Measurements from ENCODE around the gene IL1B. TPM values are rescaled to one million over a fixed set of nuclear protein-coding genes. Genes with fewer than 3 reads are reported as not detected.

Gene IL1B
- total RNA-seq, 2 donors from 2014 or later: 0.14 TPM; not detected in 1

DNA sequence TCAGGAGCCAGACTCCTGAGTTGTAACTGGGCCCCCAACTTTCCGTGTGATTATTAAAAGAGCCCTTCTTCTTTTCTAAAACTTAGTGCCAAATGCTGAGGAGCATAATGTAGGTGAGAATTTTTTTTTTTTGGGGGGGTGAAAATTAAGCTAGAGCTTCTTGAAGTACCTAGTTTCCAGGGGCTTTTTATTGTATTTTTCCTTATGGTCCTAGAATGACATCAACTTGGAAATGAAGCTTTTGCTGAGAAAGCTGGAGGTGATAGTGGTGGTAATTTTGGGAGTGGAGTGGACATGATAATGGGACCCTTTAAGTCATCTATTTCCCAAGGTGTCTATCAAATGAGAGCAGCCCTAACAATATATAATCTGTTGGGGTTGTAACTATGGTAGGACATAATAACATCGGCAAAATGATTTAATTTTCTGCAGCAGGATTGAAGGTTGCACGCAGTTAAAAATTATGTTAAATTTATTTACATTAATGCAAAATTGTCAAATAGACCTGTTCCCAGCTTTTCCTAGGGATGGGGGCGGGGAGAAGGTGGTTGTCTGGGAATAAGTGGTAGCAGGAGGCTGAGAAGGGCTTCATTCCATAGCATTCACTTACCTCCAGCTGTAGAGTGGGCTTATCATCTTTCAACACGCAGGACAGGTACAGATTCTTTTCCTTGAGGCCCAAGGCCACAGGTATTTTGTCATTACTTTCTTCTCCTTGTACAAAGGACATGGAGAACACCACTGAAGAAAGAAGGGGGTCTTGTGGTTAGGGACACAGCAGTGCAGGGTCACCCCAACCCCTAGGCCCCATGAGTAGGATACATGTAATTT, 5.7 kb downstream of the IL1B start:
- DNase-seq: no peak
- Mint-ChIP-seq H3K4me1 (ENCODE audit: low read depth) (peaks cover 13% of the 10 kb centered on the region), H3K27me3 (ENCODE audit: low read depth) (peaks cover 28% of the 10 kb centered on the region), H3K27ac (no peak overlapping the region), H3K9me3 (peaks cover 0 to 1% of the 10 kb centered on the region in 2 donors), H3K4me3 (no peak overlapping the region), H3K36me3 (ENCODE audit: insufficient read depth in 2 of 2) (no peaks in the 10 kb centered on the region)
- no peak for ATAC-seq (replicated peaks in 1 of 2)

DNA sequence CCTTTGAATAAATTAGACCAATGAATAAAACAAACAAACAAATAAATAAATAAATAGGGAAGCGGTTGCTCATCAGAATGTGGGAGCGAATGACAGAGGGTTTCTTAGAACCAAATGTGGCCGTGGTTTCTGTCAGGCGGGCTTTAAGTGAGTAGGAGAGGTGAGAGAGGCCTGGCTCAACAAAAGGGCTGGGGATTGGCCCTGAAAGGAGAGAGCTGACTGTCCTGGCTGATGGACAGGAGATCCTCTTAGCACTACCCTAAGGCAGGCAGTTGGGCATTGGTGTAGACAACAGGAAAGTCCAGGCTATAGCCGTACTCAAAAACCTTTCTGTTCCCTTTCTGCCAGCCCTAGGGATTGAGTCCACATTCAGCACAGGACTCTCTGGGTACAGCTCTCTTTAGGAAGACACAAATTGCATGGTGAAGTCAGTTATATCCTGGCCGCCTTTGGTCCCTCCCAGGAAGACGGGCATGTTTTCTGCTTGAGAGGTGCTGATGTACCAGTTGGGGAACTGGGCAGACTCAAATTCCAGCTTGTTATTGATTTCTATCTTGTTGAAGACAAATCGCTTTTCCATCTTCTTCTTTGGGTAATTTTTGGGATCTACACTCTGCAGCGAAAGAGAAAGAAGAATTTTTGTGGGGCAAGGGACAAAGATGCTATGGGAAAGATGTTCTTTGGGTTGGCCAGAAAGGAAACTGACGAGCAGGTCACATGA, 6.5 kb downstream of the IL1B start:
- H3K36me3 Mint-ChIP-seq (ENCODE audit: insufficient read depth in 2 of 2): no peaks in the 10 kb centered on the region
- peaks cover 13% of the 10 kb centered on the region for H3K4me1 Mint-ChIP-seq (ENCODE audit: low read depth)
- peaks cover 24% of the 10 kb centered on the region for H3K27me3 Mint-ChIP-seq (ENCODE audit: low read depth)
- H3K4me3 Mint-ChIP-seq: no peak overlapping the region
- ATAC-seq (replicated peaks in 1 of 2) (no peak), DNase-seq (no peak)
- no peak overlapping the region for H3K27ac Mint-ChIP-seq
- peaks cover 0 to 1% of the 10 kb centered on the region in 2 donors for H3K9me3 Mint-ChIP-seq

DNA sequence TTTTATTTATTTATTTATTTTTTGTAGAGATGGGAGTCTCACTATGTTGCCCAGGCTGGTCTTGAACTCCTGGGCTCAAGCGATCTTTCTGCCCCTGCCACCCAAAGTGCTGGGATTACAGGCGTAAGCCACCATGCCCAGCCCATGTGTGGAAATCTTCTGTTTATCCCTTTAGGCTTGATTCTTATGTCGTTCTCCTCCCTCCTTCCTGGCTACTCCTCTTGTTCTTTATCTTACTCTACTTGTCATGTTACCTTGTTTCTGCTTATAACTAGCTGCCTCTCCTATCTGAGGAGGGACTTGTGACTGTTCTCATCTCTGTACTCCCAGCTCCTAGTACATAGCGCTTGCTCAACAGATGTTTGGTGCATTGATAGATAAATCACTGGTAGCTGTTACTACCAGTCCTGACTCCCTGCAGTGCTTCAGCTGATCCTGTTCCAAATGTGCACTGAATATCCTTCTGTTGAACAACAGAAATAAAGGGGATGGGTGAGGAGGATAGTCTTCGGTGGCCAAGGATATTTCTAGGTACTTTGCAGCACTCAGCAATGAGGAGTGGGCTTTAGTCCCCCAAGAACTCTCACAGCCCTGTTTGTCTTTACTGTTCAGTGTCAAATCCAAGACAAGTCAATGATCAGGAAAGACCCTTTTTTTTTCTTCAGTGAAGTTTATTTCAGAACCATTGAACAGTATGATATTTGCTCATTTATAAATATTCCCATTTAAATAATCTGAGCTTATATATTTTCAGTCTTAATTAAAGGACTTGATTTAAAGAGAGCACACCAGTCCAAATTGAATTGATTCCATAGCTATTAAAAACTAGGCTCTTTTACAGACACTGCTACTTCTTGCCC, 7.2 kb downstream of the IL1B start:
- Mint-ChIP-seq H3K27me3 (ENCODE audit: low read depth) (peaks cover 25% of the 10 kb centered on the region), H3K4me1 (ENCODE audit: low read depth) (peaks cover 13% of the 10 kb centered on the region), H3K9me3 (peaks cover 0 to 1% of the 10 kb centered on the region in 2 donors), H3K27ac (no peak overlapping the region), H3K36me3 (ENCODE audit: insufficient read depth in 2 of 2) (no peaks in the 10 kb centered on the region), H3K4me3 (no peak overlapping the region)
- no peak for DNase-seq
- no peak for ATAC-seq (replicated peaks in 1 of 2)

DNA sequence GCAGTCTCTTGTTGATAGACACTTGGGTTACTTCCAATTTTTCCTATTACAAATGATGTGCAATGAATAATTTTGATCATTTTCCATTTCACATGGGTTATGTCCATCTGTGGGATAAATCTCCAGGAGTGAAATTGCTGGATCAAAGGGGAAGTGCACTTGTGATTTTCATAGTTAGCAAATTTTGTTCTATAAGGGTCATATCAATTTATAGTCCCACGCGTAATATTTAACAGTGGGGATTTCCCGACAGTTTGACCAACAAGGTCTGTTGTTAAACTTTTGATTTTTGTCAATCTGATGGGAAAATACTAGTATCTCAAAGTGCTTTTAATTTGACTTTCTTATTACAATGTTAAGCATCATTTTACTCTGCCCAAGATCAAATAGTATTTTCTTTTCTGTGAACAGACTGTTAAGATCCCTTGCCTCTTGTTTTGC, 8.3 kb downstream of the IL1B start:
- Mint-ChIP-seq H3K27me3 (ENCODE audit: low read depth) (peaks cover 31% of the 10 kb centered on the region), H3K4me1 (ENCODE audit: low read depth) (peaks cover 13% of the 10 kb centered on the region), H3K4me3 (no peak overlapping the region), H3K36me3 (ENCODE audit: insufficient read depth in 2 of 2) (no peaks in the 10 kb centered on the region), H3K9me3 (peaks cover 0 to 1% of the 10 kb centered on the region in 2 donors), H3K27ac (no peak overlapping the region)
- ATAC-seq (replicated peaks in 1 of 2) (no peak), DNase-seq (no peak)

DNA sequence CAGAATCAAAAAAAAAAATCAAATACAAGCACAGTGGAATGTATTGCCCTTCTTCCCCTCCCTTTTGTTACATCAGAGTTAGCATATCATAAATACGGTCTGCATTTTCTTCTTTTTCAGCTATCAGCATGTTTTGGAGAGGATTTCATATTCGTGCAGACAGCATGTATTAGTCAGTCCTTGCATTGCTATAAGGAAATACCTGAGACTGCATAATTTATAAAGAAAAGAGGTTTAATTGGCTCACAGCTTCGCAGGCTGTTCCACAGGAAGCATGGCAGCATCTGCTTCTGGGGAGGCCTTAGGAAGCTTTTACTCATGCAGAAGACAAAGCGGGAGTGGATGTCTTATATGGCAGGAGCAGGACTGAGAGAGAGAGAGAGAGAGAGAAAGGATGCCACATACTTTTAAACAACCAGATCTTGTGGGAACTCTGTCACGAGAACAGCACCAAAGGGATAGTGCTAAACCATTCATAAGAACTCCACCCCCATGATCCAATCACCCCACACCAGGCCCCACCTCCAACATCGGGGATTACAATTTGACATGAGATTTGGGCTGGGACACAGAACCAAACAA, 8.9 kb downstream of the IL1B start:
- peaks cover 33% of the 10 kb centered on the region for H3K27me3 Mint-ChIP-seq (ENCODE audit: low read depth)
- H3K9me3 Mint-ChIP-seq: peaks cover 0 to 1% of the 10 kb centered on the region in 2 donors
- H3K4me1 Mint-ChIP-seq (ENCODE audit: low read depth): peaks cover 14% of the 10 kb centered on the region
- no peaks in the 10 kb centered on the region for H3K36me3 Mint-ChIP-seq (ENCODE audit: insufficient read depth in 2 of 2)
- ATAC-seq (replicated peaks in 1 of 2) (no peak), DNase-seq (no peak)
- H3K4me3 Mint-ChIP-seq: no peak overlapping the region
- no peak overlapping the region for H3K27ac Mint-ChIP-seq

DNA sequence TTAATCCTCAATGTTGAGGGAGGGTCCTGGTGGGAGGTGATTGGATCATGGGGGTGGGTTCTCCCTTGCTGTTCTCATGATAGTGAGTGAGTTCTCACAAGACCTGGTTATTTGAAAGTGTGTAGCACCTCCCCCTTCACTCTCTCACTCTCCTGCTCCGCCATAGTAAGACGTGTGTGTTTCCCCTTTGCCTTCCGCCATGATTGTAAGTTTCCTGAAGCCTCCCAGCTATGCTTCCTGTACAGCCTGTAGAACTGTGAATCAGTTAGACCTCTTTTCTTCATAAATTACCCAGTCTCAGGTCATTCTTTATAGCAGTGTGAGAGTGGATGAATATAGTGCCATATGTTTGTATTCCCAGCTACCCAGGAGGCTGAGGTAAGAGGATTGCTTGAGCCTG, 9.6 kb downstream of the IL1B start:
- no peak overlapping the region for H3K4me3 Mint-ChIP-seq
- peaks cover 21% of the 10 kb centered on the region for H3K4me1 Mint-ChIP-seq (ENCODE audit: low read depth)
- DNase-seq (no peak), ATAC-seq (replicated peaks in 1 of 2) (no peak)
- peaks cover 39% of the 10 kb centered on the region for H3K27me3 Mint-ChIP-seq (ENCODE audit: low read depth)
- no peak overlapping the region for H3K27ac Mint-ChIP-seq
- no peaks in the 10 kb centered on the region for H3K36me3 Mint-ChIP-seq (ENCODE audit: insufficient read depth in 2 of 2)
- H3K9me3 Mint-ChIP-seq: peaks cover 0 to 1% of the 10 kb centered on the region in 2 donors

DNA sequence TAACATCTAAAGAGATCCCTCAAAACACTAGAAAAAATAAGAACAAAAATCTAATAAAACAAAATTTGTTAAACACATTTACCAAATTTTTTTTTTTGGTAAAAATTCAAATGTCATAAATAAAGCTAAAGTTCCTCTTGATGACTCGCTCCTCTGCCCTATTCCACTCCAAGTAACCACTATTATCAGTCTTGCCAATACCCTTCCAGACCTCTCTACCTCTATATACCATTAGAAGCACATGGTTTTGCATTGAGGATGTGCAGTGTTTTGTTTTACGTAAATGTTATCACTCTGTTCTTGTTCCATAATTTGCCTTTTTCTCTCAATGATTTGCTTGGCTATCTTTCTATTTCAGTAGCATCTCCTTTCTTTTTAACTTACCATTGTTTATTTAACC, 10.9 kb downstream of the IL1B start:
- Mint-ChIP-seq H3K4me3 (no peak overlapping the region), H3K27ac (no peak overlapping the region), H3K27me3 (ENCODE audit: low read depth) (peaks cover 38% of the 10 kb centered on the region), H3K4me1 (ENCODE audit: low read depth) (peaks cover 34% of the 10 kb centered on the region), H3K36me3 (ENCODE audit: insufficient read depth in 2 of 2) (no peaks in the 10 kb centered on the region), H3K9me3 (no peaks in the 10 kb centered on the region)
- DNase-seq: no peak
- no peak for ATAC-seq (replicated peaks in 1 of 2)

DNA sequence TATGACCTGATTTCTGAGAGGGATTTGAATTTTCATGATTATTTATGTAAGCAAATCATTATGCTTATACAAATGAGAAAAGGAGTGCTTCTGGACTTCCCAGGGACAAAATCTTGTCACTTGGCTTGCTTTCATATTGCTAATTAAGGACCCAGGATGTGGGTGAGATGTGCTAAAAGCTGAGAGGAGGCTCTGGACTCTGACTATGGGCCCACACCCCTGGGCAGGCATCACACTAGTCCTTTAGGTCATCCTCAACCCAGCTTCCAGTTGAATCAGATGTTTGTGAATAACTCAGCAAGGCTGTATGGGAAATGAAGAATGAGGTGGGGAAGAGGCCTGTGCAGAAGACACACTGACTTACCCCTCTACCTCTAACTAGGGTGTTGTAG, 11.9 kb downstream of the IL1B start:
- H3K27me3 Mint-ChIP-seq (ENCODE audit: low read depth): peaks cover 28% of the 10 kb centered on the region
- H3K36me3 Mint-ChIP-seq (ENCODE audit: insufficient read depth in 2 of 2): no peaks in the 10 kb centered on the region
- H3K4me3 Mint-ChIP-seq: no peak overlapping the region
- no peak for DNase-seq
- no peak for ATAC-seq (replicated peaks in 1 of 2)
- peaks cover 35% of the 10 kb centered on the region for H3K4me1 Mint-ChIP-seq (ENCODE audit: low read depth)
- no peak overlapping the region for H3K27ac Mint-ChIP-seq
- no peaks in the 10 kb centered on the region for H3K9me3 Mint-ChIP-seq

DNA sequence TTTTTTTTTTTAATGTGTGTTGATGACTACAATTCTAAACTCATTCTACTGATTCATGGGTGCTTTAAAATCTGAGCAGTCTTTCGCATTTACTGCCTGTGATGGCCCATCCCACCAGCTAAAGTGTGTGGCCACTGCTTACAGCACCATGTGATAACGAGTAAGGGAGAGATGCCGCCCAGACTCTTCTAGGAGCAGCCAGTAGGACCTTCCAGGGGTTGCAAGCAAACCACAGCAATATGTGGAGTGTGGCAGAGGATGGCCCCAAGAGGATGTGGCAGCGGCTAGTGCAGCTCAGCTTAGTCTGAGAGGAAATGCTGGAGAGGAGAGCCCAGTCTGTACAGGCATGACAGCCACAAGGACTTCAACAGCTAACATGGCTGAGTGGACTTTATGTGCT, 14.9 kb downstream of the IL1B start:
- Mint-ChIP-seq H3K27me3 (ENCODE audit: low read depth) (peaks cover 19% of the 10 kb centered on the region), H3K9me3 (no peaks in the 10 kb centered on the region), H3K27ac (peak overlapping the region; percentile 81), H3K4me1 (ENCODE audit: low read depth) (peaks cover 22% of the 10 kb centered on the region), H3K36me3 (ENCODE audit: insufficient read depth in 2 of 2) (no peaks in the 10 kb centered on the region), H3K4me3 (peak overlapping the region; percentile 4 to 85)
- DNase-seq: peak; percentile 31 to 38
- ATAC-seq (replicated peaks in 1 of 2): peak; percentile 58 to 61

DNA sequence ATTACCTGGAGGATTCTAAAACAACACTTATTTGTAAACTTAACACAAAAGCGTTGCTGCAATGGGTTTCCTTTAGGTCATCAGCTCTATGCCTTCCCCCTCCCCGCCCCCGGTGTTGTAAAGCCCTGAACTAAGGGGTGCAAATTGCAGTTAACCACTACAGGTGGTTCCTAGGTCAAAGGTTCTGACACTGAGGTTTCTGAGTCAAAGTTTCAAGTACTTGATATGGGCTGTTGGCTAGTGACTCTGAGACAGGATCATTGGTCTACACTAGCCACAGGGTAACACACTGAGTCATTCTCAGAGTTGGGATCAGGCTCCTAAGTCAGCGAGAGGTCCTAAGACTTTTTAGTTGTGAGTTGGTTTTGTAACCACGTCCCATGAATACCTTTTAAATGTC, 15.4 kb downstream of the IL1B start:
- ATAC-seq (replicated peaks in 1 of 2): peak; percentile 98
- Mint-ChIP-seq H3K27me3 (ENCODE audit: low read depth) (peaks cover 19% of the 10 kb centered on the region), H3K4me3 (peak overlapping the region in 1 of 2 donors; percentile 85), H3K9me3 (no peaks in the 10 kb centered on the region), H3K36me3 (ENCODE audit: insufficient read depth in 2 of 2) (no peaks in the 10 kb centered on the region), H3K4me1 (ENCODE audit: low read depth) (peaks cover 22% of the 10 kb centered on the region), H3K27ac (no peak overlapping the region)
- DNase-seq: peak; percentile 74 to 81

DNA sequence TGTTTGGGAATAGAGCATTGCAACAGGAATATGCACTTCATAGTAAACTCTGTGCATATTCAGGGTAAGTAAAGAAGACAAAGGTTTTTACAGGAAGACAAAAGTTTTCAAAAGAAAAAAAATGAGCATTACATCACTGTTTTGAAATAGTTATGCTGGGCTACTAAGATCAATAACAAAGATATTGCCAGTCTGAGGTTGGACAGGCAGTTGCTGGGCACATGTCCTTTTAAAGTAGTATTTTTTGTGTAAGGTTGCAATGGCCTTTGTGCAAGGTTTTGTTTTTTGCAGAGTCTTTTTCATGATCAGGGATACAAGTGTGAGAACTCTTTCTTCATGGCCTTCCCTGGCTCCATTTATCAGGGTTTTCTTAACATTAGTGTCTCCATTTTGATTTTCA, 16.2 kb downstream of the IL1B start:
- no peaks in the 10 kb centered on the region for H3K36me3 Mint-ChIP-seq (ENCODE audit: insufficient read depth in 2 of 2)
- ATAC-seq (replicated peaks in 1 of 2) (no peak), DNase-seq (no peak)
- peaks cover 19% of the 10 kb centered on the region for H3K27me3 Mint-ChIP-seq (ENCODE audit: low read depth)
- H3K9me3 Mint-ChIP-seq: no peaks in the 10 kb centered on the region
- no peak overlapping the region for H3K27ac Mint-ChIP-seq
- peaks cover 22% of the 10 kb centered on the region for H3K4me1 Mint-ChIP-seq (ENCODE audit: low read depth)
- no peak overlapping the region for H3K4me3 Mint-ChIP-seq

DNA sequence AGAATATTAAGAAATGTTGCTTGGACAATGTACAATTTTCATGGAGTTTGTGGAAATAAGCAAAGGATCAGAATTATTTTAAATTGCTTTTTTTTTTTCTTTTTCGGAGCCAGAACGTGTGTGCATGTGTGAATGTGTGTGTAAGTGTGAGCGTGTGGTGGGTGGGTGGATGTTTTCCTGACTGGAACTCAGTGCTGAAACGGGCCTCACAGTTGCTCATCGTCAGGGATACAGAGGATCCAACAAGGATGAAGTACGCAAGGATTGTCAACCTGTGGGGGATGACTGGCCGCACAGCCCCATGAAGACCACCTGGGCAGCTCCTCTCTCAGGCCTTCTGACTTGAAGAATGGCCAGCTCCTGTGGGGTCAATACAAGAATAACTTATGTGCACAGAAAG, 17.5 kb downstream of the IL1B start:
- no peaks in the 10 kb centered on the region for H3K36me3 Mint-ChIP-seq (ENCODE audit: insufficient read depth in 2 of 2)
- no peak for ATAC-seq (replicated peaks in 1 of 2)
- peaks cover 15% of the 10 kb centered on the region for H3K27me3 Mint-ChIP-seq (ENCODE audit: low read depth)
- H3K27ac Mint-ChIP-seq: no peak overlapping the region
- H3K9me3 Mint-ChIP-seq: no peaks in the 10 kb centered on the region
- no peak for DNase-seq
- no peak overlapping the region for H3K4me3 Mint-ChIP-seq
- H3K4me1 Mint-ChIP-seq (ENCODE audit: low read depth): peaks cover 22% of the 10 kb centered on the region
